ENCODE results near the gene POC1A. TPM values are rescaled to one million over a fixed set of nuclear protein-coding genes. Genes with fewer than 3 reads are reported as not detected.

POC1A gene
- total and polyA plus RNA-seq, 9 of the 15 experiments (the other 6 are each of a cell fraction or from before 2014, with no cell fraction given), result 7.2 to 17.5 (median 12.1) TPM

GRCh38 chr3:52117537-52117936 is 36.7 kb downstream of the POC1A start:
- Histone ChIP-seq H3K79me2 (ENCODE audit: control insufficient read depth, insufficient read depth, low read length) (no peaks in the 10 kb centered on the region), H3K4me2 (ENCODE audit: insufficient read depth, low read length) (no peak overlapping the region), H3K9me3 (replicated peaks; ENCODE audit: control insufficient read depth, insufficient read depth, low read depth, low read length) (no peaks in the 10 kb centered on the region), H4K20me1 (replicated peaks; ENCODE audit: control insufficient read depth, insufficient read depth, low read length) (no peaks in the 10 kb centered on the region), H3K27me3 (ENCODE audit: control insufficient read depth in 2 of 2, insufficient read depth in 2 of 2, low read length in 2 of 2) (no peaks in the 10 kb centered on the region), H3K9ac (ENCODE audit: insufficient read depth in 1 of 2, low read depth in 2 of 2, low read length in 2 of 2) (no peak overlapping the region), H3K36me3 (ENCODE audit: control insufficient read depth, insufficient read depth, low read length) (peaks cover 50% of the 10 kb centered on the region), H2AFZ (ENCODE audit: low read depth, low read length) (no peak overlapping the region), H3K9me1 (ENCODE audit: control insufficient read depth, insufficient read depth, low read length) (peaks cover 2% of the 10 kb centered on the region), H3K4me3 (no peak overlapping the region), H3K4me1 (replicated peaks in 1 of 2; ENCODE audit: control insufficient read depth in 2 of 2, insufficient read depth in 2 of 2, low read length in 2 of 2) (peaks cover 0 to 1% of the 10 kb centered on the region in 2 experiments; a peak in 2 of 5 replicates), H3K27ac (ENCODE audit: extremely low read depth, low read depth, low read length) (no peak overlapping the region)
- WGBS (ENCODE audit: insufficient coverage, low coverage, missing lambda C conversion rate), result 75% methylated on average over 4 of the region's 4 CpGs
- TF ChIP-seq ZFP36 (IDR thresholded peaks at IDR 0.05; ENCODE audit: low read depth, low read length, partially characterized antibody) (no peak), ZFP30 (CRISPR knock-in tag; IDR thresholded peaks at IDR 0.05; ENCODE audit: borderline replicate concordance) (no peak), REST (IDR thresholded peaks at IDR 0.05; ENCODE audit: borderline replicate concordance) (no peak), REST (CRISPR knock-in tag; IDR thresholded peaks at IDR 0.05; ENCODE audit: low read depth) (no peak), JUNB (CRISPR knock-in tag; conservative IDR thresholded peaks at IDR 0.05) (no peak)
- in situ Hi-C loops (cut with MboI) (no loop called here), intact Hi-C loops (cut with micrococcal nuclease) (no loop called here)
- CTCF ChIA-PET (ENCODE audit: low intra/inter-chr PET ratio), result no interaction called here
- ATAC-seq (no peak), DNase-seq (ENCODE audit: extremely low read depth in 1 of 4, low spot score in 3 of 4) (no peak), FAIRE-seq (no peak)
- no TSS peak for BruUV-seq (replicated peaks)
- POLR2A ChIA-PET, result interaction anchor here (0.6 kb wide), 1 partner anchor 16 kb away, joined by 3 read pairs; no protein-coding TSS in a partner anchor

All from K562 (cell line).